Karpas-422 (cell line): ENCODE data around the gene TNNT3. TPM values are rescaled to one million over a fixed set of nuclear protein-coding genes. Genes with fewer than 3 reads are reported as not detected.

Experiments used
- DNase-seq: peaks from one replicate; pipeline ENCODE4 v3.0.0-alpha.2; 2015
- H2AFZ ChIP-seq: fragments of 200-600 bp; sonication (generic); 2 replicates; pipeline ENCODE4 v1.6.1; 2014; ENCODE audit warnings: antibody characterized with exemption, low read length, mixed read lengths
- H3K27ac ChIP-seq: fragments of 200-600 bp; sonication (generic); 2 replicates; pipeline ENCODE4 v1.5.1; 2014; ENCODE audit warnings: mild to moderate bottlenecking, low read length, moderate library complexity
- H3K27me3 ChIP-seq: fragments of 200-600 bp; sonication (generic); 2 replicates; pipeline ENCODE4 v1.6.1; 2014; ENCODE audit warnings: low read length, mixed read lengths
- H3K36me3 ChIP-seq: fragments of 200-600 bp; sonication (generic); 2 replicates; pipeline ENCODE4 v1.6.1; 2014; ENCODE audit warnings: low read length, mixed read lengths; ENCODE audit not compliant: insufficient read depth
- H3K4me1 ChIP-seq: fragments of 200-600 bp; sonication (generic); 2 replicates; pipeline ENCODE4 v1.6.1; 2014; ENCODE audit warnings: mild to moderate bottlenecking, low read length, mixed read lengths
- H3K4me2 ChIP-seq: fragments of 200-600 bp; sonication (generic); 2 replicates; pipeline ENCODE4 v1.6.1; 2014; ENCODE audit warnings: low read length, low read depth, mild to moderate bottlenecking; ENCODE audit not compliant: poor library complexity, severe bottlenecking
- H3K4me3 ChIP-seq: fragments of 200-600 bp; sonication (generic); 2 replicates; pipeline ENCODE4 v1.5.1; 2014; ENCODE audit warnings: mild to moderate bottlenecking, antibody characterized with exemption, low read length, mixed read lengths
- H3K79me2 ChIP-seq: fragments of 200-600 bp; sonication (generic); 2 replicates; pipeline ENCODE4 v1.6.1; 2014; ENCODE audit warnings: mild to moderate bottlenecking, low read length, mixed read lengths
- H3K9ac ChIP-seq: fragments of 200-600 bp; sonication (generic); 2 replicates; pipeline ENCODE4 v1.6.0; 2014; ENCODE audit warnings: low read length
- H3K9me2 ChIP-seq: fragments of 200-600 bp; sonication (generic), shearing (Covaris generic); replicated peaks from 2 replicates; pipeline ENCODE4 v1.6.0; 2014; ENCODE audit warnings: mild to moderate bottlenecking, low read length, moderate library complexity; ENCODE audit not compliant: insufficient read depth
- H3K9me3 ChIP-seq: fragments of 300-700, 200-600 bp; sonication (generic); 2 replicates; pipeline ENCODE4 v1.6.1; 2014; ENCODE audit warnings: low read length, mixed read lengths
- H4K20me1 ChIP-seq: fragments of 200-600 bp; sonication (generic); 2 replicates; pipeline ENCODE4 v1.6.1; 2014; ENCODE audit warnings: mild to moderate bottlenecking, antibody characterized with exemption, low read length, low read depth; ENCODE audit not compliant: insufficient read depth
- total RNA-seq: library from RNA; depleted of rRNA; stranded (reverse); fragments of >200 nt; shearing (Covaris generic); gene quantifications from 2 replicates; pipeline ENCODE4 v1.2.3, GENCODE V29; 2014; ENCODE audit warnings: low replicate concordance

Gene TNNT3
- total RNA-seq, 1 experiment from 2014 or later: not detected

DNA sequence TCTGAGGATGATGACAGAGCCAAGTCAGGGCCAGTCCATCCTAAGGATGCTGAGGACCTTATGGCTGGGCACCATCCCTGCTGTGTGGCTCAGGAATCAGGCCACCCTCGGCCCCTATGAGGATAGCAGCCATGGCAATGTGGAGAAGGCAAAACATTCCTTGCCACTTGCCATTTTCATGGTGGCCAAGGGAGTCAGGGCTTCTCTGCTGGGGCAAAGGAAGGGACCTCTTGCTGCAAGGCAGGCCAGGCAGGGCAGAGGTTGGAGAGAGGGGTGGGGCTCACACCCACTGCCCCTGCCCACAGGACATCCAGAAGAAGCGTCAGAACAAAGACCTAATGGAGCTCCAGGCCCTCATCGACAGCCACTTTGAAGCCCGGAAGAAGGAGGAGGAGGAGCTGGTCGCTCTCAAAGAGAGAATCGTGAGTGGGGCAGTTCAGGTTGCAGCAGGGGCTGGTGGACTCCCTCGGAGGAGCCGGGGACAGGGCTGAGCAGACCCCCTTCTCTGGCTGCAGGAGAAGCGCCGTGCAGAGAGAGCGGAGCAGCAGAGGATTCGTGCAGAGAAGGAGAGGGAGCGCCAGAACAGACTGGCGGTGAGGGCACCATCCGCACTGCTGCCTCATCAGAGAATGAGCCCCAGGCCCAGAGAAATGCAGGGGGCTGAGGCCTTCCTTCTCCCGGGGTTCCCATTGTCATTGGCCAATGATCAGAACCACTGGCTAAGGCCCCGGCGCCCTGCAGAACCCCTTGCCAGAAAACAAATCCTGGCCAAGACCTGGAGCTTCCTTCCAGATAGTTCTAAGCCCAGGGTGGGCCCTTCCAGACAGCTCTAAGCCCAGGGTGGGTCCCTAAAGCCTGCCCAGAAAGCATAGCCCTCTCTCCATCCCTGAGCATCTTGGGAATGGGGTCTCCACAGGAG lies 14.2 kb downstream of the TNNT3 start:
- Histone ChIP-seq H3K4me2 (no peak overlapping the region), H3K9me2 (no peaks in the 10 kb centered on the region), H3K36me3 (no peaks in the 10 kb centered on the region), H3K9me3 (no peaks in the 10 kb centered on the region), H3K9ac (no peak overlapping the region), H3K79me2 (no peaks in the 10 kb centered on the region), H3K4me1 (no peaks in the 10 kb centered on the region), H2AFZ (no peak overlapping the region), H4K20me1 (no peaks in the 10 kb centered on the region), H3K27ac (no peak overlapping the region), H3K27me3 (no peaks in the 10 kb centered on the region), H3K4me3 (no peak overlapping the region)
- DNase-seq: no peak

GRCh38 chr11:1934335-1935155 lies 15.0 kb downstream of the TNNT3 start:
- H3K4me3 ChIP-seq: no peak overlapping the region

GRCh38 chr11:1935156-1936071 lies 15.9 kb downstream of the TNNT3 start:
- Histone ChIP-seq H3K27me3 (no peaks in the 10 kb centered on the region), H3K4me3 (no peak overlapping the region), H3K9me2 (no peaks in the 10 kb centered on the region), H3K4me1 (no peaks in the 10 kb centered on the region), H3K4me2 (no peak overlapping the region), H2AFZ (no peak overlapping the region), H3K9ac (no peak overlapping the region), H3K27ac (no peak overlapping the region), H3K36me3 (no peaks in the 10 kb centered on the region), H3K79me2 (no peaks in the 10 kb centered on the region), H3K9me3 (no peaks in the 10 kb centered on the region), H4K20me1 (no peaks in the 10 kb centered on the region)
- no peak for DNase-seq

More at GRCh38 chr11:1934335-1935155, 15.0 kb downstream of the TNNT3 start:
- Histone ChIP-seq H3K79me2 (no peaks in the 10 kb centered on the region), H3K36me3 (no peaks in the 10 kb centered on the region), H3K4me2 (no peak overlapping the region), H4K20me1 (no peaks in the 10 kb centered on the region), H3K27ac (no peak overlapping the region), H3K9ac (no peak overlapping the region), H3K9me2 (no peaks in the 10 kb centered on the region), H3K27me3 (no peaks in the 10 kb centered on the region), H3K4me1 (no peaks in the 10 kb centered on the region), H3K9me3 (no peaks in the 10 kb centered on the region), H2AFZ (no peak overlapping the region)
- no peak for DNase-seq

DNA sequence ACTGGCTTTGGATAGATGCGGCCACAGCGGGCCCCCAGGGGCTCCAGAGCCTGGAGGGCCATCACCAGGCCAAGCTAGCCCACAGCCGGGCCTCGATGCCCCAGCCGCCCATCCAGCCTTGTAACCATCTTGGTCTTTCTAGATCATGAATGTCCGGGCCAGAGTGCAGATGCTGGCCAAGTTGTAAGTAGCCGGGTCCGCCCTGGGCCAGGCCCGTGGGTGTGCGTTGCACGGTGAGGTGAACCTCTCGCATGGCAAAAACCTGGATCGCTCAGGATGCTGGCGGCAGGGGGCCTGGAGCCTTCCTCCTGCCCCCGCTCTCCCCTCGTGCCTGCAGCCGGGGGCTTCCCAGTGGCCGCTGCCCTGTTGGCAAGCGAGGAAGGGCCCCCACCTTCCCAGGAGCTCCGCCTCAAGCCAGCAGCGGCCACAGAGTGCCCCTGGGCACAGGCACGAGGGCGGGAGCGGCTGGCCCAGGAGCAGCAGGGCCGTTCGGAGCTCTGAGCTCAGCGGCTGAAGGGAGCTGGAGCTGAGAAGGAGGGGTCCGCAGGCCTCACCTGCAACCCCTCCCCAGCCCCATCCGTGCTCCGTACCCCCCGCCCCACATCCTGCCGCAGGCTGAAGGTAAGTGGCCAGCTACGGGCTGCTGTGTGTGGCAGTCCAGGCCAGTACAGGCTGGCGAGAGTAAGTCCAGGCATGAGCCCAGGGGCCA lies 16.7 kb downstream of the TNNT3 start:
- Histone ChIP-seq H3K4me1 (no peaks in the 10 kb centered on the region), H3K79me2 (no peaks in the 10 kb centered on the region), H3K9me3 (no peaks in the 10 kb centered on the region), H3K4me3 (no peak overlapping the region), H4K20me1 (no peaks in the 10 kb centered on the region), H3K27me3 (no peaks in the 10 kb centered on the region), H3K36me3 (no peaks in the 10 kb centered on the region), H3K4me2 (no peak overlapping the region), H3K27ac (no peak overlapping the region), H2AFZ (no peak overlapping the region), H3K9ac (no peak overlapping the region), H3K9me2 (no peaks in the 10 kb centered on the region)
- no peak for DNase-seq

GRCh38 chr11:1936781-1937615 lies 17.5 kb downstream of the TNNT3 start:
- no peaks in the 10 kb centered on the region for H3K4me1 ChIP-seq
- no peaks in the 10 kb centered on the region for H3K27me3 ChIP-seq
- no peak for DNase-seq
- no peak overlapping the region for H3K9ac ChIP-seq
- no peaks in the 10 kb centered on the region for H3K36me3 ChIP-seq
- H2AFZ ChIP-seq: no peak overlapping the region
- H3K4me3 ChIP-seq: no peak overlapping the region
- H3K79me2 ChIP-seq: no peaks in the 10 kb centered on the region
- H3K27ac ChIP-seq: no peak overlapping the region
- H3K4me2 ChIP-seq: no peak overlapping the region
- no peaks in the 10 kb centered on the region for H4K20me1 ChIP-seq
- H3K9me2 ChIP-seq: no peaks in the 10 kb centered on the region
- H3K9me3 ChIP-seq: no peaks in the 10 kb centered on the region

GRCh38 chr11:1937616-1938342 lies 18.3 kb downstream of the TNNT3 start:
- Histone ChIP-seq H4K20me1 (no peaks in the 10 kb centered on the region), H3K9ac (no peak overlapping the region), H3K27me3 (no peaks in the 10 kb centered on the region), H3K27ac (no peak overlapping the region), H3K36me3 (no peaks in the 10 kb centered on the region), H3K4me2 (no peak overlapping the region), H3K4me1 (no peaks in the 10 kb centered on the region), H3K9me3 (no peaks in the 10 kb centered on the region), H3K79me2 (no peaks in the 10 kb centered on the region), H3K9me2 (no peaks in the 10 kb centered on the region), H2AFZ (no peak overlapping the region), H3K4me3 (no peak overlapping the region)
- DNase-seq: no peak
